Stimulated activated CD4-positive, alpha-beta T cell treated with anti-CD3 and anti-CD28 coated beads, Interleukin-15, amount 100 ng/mL, for 1 hour (primary cell): ENCODE data around the gene PSEN2.
"Not testable (repeated sequence)": the region's sequence is repeated elsewhere in the genome, so short reads cannot be mapped to it uniquely, and the experiment has no call there.

Experiments
- DNase-seq, 2 donors: peaks; one replicate each; pipeline ENCODE4 v3.0.0-alpha.2; 2020; ENCODE audit warnings: low read depth in 1 of 2, low spot score in 1 of 2

The PSEN2 gene

DNA sequence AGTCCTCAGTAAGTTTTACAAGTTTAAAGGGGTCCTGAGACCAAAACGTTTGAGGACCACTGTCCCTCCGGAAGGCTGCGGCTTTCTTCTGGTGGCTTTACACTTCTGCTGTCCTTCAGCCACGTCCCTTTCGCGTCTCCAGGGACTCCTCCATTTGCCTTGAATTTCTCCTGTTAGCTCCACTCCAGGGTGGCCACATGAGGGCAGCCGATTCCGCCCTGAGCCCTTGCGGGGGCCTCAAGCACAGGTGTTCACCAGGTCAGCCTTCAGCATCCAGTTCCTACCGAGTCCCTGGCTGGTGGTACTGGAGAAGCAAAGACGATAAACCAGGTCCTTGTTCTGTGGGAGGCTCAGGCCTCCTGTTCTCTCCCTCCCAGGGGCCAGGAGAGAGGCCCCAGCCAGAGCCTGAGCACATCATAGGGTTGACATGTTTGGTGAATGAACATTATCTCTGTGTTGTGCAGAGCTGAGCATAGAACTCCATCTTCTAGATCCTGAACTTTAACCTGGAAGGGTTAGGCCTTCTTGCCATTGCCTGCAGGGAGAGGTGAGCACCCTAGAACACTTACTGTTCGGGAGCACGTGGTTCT, 42.3 kb downstream of the PSEN2 start:
- DNase-seq: peak in 1 of 2 donors; percentile 40

GRCh38 chr1:226915672-226915995, 45.2 kb downstream of the PSEN2 start:
- no peak for DNase-seq

DNA sequence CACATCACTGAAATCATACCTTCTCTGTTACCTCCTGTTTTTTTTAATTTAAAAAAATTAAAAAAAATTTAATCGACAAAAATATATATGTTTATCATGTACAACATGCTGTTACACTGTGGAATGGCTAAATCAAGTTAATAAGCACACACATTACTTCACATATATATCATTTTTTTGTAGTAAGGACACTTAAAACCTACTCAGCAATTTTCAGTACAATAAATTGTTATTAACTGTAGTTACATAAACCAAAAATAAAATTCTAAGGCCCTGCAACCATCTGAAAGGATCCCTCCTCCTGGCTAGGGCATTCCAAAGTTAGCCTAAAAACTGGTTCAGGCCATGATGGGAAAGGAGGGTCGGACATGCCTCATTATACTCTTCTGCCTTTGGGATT, 46.1 kb downstream of the PSEN2 start:
- DNase-seq: no peak

GRCh38 chr1:226919587-226919986, 49.2 kb downstream of the PSEN2 start:
- no peak for DNase-seq

- no peak for DNase-seq
Measured at GRCh38 chr1:226919995-226920394, 49.6 kb downstream of the PSEN2 start.

DNA sequence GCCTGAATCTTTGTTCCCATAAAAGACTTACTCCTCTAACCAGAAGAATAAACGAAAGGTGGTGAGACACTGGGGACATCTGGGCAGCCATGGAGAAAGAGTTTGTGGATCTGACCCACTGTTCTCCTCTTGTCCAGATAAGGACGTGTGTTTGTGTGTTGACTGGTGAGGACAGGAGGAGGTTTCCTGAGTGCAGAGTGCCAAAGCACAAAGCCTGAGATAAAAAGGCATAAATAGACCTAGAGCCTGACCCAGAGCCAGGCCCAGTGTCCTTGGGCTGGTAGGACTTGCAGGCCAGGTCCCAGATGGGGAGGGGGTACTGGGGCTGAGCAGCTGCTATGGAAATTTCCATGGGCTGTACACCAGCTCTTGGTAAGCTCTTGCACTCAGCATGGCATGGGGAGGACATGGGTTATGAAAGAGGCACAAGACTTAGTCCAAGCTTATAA, 50.1 kb downstream of the PSEN2 start:
- DNase-seq: no peak

GRCh38 chr1:226921504-226921903, 51.1 kb downstream of the PSEN2 start:
- DNase-seq: no peak

GRCh38 chr1:226929260-226930111, 59.1 kb downstream of the PSEN2 start:
- DNase-seq: not testable (repeated sequence)

DNA sequence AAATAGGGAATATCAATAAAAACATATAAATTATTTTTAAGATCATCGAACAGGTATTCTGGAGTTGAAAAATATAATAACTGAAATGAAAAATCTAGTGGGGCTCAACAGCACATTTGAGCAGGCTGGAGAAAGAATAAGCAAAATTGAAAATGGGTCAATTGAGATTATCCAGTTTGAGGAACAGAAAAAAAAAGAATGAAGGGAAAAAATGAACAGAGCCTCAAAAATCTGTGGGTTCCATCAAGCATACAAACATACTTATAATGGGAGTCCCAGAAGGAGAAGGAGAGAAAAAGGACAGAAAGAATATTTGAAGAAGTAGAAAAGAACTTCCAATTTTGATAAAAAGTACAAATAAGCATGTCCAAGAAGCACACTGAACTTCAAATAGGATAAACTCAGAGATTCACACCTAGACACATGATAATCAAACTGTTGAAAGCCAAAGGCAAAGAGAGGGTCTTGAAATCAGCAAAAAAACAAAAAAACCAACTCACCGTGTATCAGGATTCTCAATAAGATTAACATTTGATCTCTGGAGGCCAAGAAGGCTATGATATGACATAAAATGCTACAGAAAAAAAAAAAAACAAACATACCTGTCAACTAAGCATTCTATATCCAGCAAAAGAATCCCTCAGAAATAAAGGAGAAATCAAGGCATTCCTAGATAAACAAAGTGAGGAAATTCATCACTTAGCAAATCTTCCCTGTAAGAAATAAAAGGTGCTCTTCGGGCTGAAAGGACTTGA, 64.2 kb downstream of the PSEN2 start:
- DNase-seq: no peak

DNA sequence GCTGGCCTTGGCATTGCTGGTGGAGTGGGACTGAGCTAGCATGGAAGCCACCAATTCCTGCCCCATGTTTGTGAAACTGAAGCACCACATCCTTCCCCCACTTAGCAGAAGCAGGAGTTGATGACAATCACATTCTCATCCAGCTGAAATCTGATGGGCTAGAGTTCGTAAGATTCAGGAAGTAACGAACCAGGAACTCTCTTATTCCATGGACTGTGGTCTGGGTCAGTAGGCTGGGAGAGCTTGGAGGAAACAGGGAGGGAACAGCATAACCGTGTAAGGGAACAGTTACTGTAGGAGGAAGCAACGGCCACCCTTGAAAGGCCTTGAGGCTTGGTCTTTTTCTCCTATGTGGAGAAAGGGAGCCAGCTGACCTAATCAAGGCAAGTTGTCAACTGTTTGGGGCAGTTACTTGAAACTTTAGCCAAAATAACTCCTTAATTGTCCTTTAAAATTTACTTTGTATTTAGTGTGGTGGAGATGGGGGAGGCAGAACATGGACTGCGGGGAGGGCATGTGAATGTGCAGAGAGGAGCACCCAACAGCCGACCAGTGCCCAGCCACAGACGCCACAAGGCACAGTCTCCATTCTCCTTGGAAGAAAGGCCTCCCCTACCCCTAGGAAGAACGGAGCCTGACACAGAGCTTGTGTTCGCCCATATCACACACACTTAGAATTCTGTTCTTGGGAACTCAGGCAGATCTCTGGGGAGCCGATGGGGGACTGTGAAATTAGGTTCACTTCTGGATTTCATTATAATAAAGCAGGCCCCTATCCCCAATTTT, 67.7 kb downstream of the PSEN2 start:
- DNase-seq: no peak

DNA sequence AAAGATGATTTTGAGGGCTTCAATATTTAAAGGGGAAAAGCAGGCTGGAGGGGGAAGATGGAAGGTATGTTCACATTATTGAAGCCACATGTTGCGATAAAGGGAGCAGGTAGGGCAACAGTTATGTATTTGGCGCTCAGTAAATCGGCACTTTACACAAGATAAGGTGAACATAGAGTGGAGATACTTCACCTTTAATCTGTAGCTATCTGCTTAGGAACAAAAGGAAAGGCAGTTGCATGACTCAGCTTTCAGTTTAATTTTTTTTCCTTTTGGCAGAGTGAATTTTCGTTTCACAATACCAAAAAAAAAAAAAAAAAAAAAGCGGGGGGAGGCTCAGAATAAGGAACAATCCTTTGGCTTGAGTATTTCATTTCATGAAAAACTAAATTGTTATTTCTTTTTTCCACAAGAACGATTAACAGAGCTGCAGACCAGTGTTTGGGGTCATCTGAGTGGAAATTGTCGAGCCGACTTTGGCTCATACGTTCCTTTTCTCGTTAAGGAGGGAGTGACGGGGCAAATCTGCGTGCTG, 68.6 kb downstream of the PSEN2 start:
- no peak for DNase-seq

DNA sequence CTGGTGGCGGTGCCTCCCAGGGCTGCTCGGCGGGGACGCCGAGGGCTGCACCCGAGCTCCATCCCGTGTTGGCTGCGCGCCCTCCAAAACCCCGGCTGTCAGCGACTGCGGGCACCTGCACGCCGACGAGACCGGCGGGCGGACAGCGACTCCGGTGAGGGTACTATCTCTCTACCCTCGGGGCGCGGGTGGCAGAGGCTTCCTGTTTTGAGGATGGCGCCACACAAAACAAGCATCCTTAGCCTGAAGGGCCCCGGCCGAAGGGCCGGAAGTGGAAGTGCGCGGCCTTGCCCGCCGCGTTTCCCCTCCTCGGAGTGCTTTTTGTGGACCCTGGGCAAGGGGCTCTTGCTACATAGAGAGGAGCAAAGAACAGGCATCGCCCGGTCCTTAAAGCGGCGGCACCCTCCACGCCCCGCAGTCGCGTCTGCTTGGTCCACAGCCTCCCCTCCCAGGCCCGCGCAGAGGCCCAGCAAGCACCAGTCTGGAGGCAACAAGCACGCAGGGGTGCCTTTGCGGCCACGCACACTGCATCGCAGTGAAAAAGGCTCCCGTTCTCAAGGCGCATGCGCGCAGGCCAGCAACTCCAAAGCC, 69.1 kb downstream of the PSEN2 start:
- peak in 1 of 2 donors; percentile 45 for DNase-seq

DNA sequence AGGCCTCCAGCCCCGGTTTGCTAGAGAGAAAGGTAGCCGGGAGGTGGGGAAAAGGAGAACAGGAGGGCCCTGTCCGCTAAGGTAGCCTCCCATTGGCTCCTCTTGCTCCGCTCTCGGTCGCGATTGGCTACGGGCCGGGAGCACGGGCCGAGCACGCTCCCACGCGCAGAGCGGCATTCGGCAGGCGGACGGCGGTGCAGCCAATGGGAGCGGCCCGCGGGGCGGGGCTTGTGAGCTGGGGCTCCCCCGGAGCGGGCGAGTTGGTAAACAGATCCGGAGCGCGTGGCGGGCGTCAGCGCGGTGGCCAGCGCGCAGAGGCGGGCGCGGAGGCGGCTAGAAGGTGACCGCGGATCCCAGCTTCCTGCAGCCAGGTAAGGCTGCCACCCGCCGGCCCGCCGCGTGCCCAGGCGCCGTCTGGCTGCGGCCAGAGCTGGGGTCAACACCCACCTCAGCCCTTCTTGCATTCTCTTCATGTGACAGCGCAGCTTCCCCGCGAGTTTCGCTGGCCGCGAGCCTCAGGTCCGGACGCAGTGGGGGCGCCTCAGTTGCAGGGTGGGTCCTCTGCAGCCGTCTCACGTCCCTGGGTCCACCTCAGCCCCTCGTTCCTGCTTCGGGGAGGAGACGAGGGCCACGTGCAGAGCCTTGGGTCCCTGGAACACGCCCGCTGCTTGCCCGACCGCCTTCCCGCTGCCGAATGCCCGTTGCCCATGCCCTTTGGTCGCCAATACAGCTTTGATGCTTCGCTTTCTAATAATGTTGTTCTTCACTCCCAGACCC, 69.8 kb downstream of the PSEN2 start, which contains the start of gene COQ8A:
Gene COQ8A (plus strand): TSS at position 266 of the 777 bp plus-strand sequence. CDS start 21,092 bp downstream, outside the sequence.
- peak; percentile 99 for DNase-seq

GRCh38 chr1:226940806-226941067, 70.3 kb downstream of the PSEN2 start:
- no peak for DNase-seq

DNA sequence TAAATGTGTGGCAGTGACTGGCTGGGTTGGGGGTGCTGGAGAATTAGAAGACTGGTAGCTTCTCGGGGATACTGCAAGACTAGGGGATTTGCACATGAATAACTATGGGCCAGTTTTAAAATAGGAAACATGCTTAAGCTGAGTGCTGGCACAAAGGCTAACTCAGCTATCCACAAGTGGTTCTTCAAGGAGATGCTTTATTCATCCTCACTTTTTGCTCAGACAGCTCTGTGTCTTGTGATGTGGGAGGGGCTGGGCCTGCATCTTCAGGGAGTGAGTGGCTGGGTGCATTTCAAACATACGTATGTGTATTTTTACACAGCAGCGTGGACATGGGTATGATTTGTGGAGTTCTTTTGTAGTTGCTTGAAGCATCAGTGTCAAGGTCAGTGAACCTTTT, 72.0 kb downstream of the PSEN2 start:
- DNase-seq: no peak

GRCh38 chr1:226943156-226943555, 72.7 kb downstream of the PSEN2 start:
- no peak for DNase-seq

- no peak for DNase-seq
Measured at GRCh38 chr1:226943927-226944326, 73.5 kb downstream of the PSEN2 start.

GRCh38 chr1:226945106-226945857, 74.9 kb downstream of the PSEN2 start:
- DNase-seq: no peak
